Suprapubic skin (tissue), 4 donors: ENCODE measurements around the gene GBP7.

ENCODE experiments used
- POLR2A ChIP-seq, 2 donors: fragments of 450-650 bp; IDR thresholded peaks; one replicate each; pipeline ENCODE4 v1.6.1; 2017; ENCODE audit warnings: antibody characterized with exemption in 2 of 2, mild to moderate bottlenecking in 2 of 2, moderate library complexity in 2 of 2
- POLR2AphosphoS5 ChIP-seq, 3 donors: sonication (generic); formaldehyde crosslinking; IDR thresholded peaks; one replicate each; pipeline ENCODE4 v1.6.1; 2017; ENCODE audit warnings: antibody characterized with exemption in 3 of 3
- TF ChIP-seq, protein P1 (sequence below), 2 donors: fragments of 200-600 bp in 1 of 2; fragments of 450-650 bp in 1 of 2; sonication (generic) in 1 of 2; IDR thresholded peaks; one replicate each; pipeline ENCODE4 v1.5.1; 2016 to 2019; ENCODE audit warnings: antibody characterized with exemption in 2 of 2, mild to moderate bottlenecking in 1 of 2, moderate library complexity in 1 of 2

DNA sequence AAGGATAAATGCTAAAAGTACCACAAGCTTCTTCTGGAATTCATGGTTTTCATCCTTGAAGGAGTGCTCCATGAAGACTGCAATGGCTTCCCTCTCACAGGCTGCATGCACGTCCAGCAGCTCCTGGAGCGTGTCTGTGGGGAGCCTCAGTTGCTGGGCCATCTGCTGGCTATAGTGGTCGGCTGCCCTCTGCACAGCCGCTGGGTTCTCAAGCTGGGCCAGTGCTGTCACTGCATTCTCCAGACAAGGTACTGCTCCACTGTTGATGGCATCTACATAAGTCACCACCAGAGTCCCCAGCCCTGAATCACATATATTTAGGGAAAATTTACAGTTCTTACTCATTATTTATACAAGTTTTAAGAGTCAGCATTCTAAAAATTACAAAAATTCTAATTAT lies 14.2 kb upstream of the GBP7 start:
- TF ChIP-seq, protein P1, sequence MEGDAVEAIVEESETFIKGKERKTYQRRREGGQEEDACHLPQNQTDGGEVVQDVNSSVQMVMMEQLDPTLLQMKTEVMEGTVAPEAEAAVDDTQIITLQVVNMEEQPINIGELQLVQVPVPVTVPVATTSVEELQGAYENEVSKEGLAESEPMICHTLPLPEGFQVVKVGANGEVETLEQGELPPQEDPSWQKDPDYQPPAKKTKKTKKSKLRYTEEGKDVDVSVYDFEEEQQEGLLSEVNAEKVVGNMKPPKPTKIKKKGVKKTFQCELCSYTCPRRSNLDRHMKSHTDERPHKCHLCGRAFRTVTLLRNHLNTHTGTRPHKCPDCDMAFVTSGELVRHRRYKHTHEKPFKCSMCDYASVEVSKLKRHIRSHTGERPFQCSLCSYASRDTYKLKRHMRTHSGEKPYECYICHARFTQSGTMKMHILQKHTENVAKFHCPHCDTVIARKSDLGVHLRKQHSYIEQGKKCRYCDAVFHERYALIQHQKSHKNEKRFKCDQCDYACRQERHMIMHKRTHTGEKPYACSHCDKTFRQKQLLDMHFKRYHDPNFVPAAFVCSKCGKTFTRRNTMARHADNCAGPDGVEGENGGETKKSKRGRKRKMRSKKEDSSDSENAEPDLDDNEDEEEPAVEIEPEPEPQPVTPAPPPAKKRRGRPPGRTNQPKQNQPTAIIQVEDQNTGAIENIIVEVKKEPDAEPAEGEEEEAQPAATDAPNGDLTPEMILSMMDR (IDR thresholded peaks at IDR 0.05) = no peak
- TF ChIP-seq POLR2AphosphoS5 (IDR thresholded peaks at IDR 0.05) = no peak
- no peak for TF ChIP-seq POLR2A (IDR thresholded peaks at IDR 0.05)
